ENCODE data around the gene C1QTNF12.

The C1QTNF12 gene

DNA sequence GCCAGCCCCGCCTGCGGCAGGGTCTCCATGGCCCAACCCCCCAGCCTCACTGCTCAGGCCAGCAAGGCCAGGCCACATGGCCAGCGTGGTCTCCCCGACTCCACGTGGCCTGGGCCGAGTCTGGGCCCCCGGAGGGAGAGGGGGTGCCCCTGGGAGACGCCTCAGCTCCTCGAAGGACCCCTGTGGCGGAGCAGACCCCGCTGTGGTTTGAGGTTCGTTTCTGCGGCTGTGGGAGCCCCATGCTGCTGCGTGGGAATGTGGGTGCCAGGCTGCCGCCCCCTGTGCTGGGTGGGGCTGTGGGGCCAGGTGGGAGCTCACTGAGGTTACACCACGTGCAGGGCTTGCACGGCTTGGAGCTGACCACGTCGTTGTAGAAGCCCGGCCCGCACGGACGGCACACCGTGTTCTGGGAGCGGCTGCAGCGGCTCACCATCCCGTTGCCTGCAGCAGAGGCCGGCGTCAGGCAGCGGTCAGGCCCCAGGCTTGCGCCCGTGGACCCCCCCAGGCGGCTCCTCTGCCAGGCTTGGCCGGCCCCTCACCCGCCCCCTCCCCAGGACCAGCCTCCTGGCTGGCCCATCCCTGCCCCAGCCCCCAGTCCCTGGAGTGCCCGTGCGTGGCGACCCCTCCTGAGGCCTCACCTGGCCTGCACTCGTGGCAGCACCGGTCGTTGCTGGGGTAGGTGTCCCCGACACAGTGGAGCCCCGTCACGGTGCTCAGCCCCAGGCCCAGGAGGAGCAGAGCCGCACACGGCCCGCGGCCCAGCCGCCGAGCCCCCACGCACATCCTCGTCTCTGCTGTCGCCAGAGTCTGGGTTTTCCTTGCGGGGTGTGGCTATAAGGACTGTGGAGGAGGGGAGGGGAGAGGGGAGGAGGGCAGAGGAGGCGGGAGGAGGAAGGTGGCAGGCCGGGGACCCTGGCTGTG is 32.9 kb downstream of the C1QTNF12 start, which contains the start of gene TNFRSF4:
Gene TNFRSF4 (minus strand): TSS at position 809 of the 921 bp plus-strand sequence. CDS start 26 bp downstream, at position 783.
- no peak for DNase-seq (ENCODE audit: low spot score)

- no peak for DNase-seq (ENCODE audit: low spot score)
These were observed 33.7 kb downstream of the C1QTNF12 start for GRCh38 chr1:1212780-1213344.

- no peak for DNase-seq (ENCODE audit: low spot score)
These were observed 34.7 kb downstream of the C1QTNF12 start for GRCh38 chr1:1211541-1212441.

GRCh38 chr1:1210726-1211540 is 35.6 kb downstream of the C1QTNF12 start:
- DNase-seq (ENCODE audit: low spot score), result no peak

DNA sequence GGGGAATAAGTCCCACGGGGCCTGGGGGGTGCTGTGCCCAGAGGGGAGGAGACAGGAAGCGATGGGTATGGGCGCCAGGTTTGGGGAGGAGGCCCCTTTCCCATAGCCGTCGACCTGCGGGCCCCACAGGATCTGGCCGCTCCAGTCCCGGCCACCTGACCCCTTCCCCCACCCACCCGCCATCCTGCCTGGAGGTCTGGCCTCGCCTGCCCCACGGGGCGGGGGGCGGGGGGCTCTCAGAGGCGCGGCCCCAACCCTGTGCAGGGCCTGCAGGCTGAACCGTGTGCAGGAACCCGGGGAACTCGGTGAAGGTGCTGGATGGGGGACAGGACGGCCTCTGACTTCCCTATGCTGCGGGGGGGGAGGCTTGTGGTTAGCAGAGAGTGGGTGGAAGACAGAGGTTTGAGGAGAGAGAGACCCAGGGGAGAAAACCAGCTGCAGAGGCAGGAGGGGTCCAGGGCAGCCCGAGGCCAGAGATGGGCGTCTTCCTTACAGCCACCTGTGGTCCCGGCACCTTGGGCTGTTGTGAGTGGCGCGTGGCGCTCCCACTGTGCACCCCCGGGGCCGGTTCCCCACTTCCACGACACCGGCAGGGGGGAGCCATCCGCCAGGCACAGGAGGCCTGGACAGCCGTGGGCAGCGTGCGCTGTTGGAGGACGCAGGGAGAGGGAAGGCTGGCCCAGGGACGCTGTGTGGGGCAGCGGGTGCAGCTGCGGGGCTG is 37.6 kb downstream of the C1QTNF12 start:
- DNase-seq (ENCODE audit: low spot score), result no peak

DNA sequence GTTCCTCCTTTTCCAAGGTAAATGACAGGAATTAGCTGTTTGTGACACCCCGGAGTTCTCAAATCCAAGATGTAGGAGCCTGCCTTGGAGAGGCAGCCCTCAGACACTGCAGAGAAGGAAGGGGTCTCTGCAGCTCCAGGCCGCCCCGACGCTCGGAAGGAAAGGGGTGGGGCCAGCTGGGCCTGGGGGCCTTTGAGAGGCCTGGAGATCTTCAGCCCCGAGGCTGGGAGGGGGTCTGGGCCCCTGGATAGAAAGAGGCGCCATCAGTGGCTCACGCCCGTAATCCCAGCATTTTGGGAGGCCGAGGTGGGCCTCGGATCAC is 39.0 kb downstream of the C1QTNF12 start:
- DNase-seq (ENCODE audit: low spot score), result no peak

- no peak for DNase-seq (ENCODE audit: low spot score)
These were observed 39.5 kb downstream of the C1QTNF12 start for GRCh38 chr1:1206966-1207531.

DNA sequence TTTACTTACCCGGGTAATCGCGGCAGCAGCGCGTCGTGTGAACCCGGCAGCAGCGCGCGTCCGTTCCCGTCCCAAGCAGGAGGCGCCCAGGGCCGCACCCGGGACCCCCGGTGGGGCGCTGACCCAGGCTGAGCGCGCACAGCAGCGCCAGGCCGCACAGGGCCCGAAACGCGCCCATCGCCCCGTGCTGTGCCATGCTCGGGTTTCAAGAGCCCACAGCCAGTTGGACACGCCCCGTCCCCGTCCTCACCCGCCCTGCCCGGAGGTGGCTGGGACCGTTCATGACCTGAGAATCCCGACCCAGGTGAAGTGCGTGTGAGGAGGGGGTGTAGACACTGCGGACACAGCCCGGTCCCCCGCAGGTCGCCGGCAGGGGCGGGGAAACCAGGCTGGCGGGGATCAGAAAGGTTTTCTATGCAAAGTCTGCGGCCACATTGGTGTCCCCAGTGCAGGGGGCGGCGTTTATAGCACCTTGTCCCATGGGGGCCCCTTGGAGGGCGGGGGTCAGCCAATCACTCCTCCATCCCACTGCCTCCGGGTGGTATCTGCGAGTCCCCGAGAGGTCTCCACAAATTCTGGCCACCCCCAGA is 40.1 kb downstream of the C1QTNF12 start, which contains the start of gene TNFRSF18:
Gene TNFRSF18 (minus strand): TSS at position 217 of the 590 bp plus-strand sequence. CDS start 21 bp downstream, at position 196.
- DNase-seq (ENCODE audit: low spot score), result peak; percentile 78

GRCh38 chr1:1205769-1206375 is 40.6 kb downstream of the C1QTNF12 start:
- DNase-seq (ENCODE audit: low spot score), result no peak

DNA sequence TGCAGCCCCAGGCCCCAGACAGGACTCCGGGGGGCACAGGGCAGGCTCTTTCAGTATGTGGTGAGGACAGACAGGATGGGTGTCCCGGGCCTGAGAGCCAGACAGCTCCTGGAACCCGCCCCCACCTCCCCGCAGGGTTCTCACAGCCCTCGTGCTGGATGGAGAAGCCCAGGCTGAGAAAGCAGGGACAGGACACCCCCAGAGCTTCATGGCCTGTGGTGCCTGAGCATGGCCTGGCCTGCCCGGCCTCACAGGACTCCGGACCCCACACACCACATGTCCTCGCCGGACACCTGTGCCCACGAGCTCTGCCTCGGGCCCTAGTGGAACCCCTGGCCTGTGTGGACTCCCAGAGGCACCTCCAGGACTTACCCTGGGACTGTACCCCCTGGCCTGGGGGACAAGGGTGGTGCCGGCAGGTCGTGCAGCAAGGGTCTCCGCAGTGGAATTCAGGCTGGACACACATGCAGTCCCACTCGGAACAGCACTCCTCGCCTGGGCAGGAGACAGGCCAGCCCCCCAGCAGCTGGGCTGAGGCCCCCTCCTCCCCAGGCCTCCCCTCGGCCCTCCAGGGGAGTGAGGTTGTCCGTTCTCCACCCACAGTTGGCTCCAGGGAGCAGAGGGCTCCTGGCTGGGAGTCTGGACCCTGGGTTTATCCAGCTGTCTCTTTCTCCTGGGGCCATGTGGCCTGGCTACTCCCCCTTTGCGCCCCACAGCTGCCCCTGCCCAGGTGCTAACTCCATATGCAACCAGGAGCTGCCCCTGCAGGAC is 41.3 kb downstream of the C1QTNF12 start:
- DNase-seq (ENCODE audit: low spot score), result no peak

DNA sequence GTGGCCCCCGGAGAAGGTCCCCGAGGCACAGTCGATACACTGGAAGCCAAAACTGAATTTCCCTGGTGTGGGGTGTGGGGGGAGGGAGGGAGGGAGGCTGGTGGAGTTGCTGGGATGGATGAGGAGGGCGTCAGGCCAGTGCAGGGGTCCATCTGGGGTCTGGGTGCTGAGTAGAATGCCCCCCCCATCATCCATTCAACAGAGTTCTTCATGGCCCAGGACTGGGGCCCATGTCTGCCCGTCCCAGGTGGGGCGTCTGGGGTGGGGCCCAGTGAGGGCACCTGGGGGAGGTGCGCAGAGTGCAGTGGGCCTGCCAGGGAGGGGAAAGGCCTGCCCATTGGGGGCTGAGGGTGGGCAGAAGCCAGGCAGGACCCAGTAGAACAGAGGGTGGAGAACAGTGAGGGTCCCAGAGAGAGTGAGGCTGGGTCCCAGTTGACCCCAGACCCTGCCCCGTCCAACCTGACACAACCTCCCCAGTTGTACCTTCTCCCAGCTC is 42.0 kb downstream of the C1QTNF12 start:
- no peak for DNase-seq (ENCODE audit: low spot score)

- DNase-seq (ENCODE audit: low spot score), result no peak
These were observed 42.7 kb downstream of the C1QTNF12 start for GRCh38 chr1:1203561-1204424.

DNA sequence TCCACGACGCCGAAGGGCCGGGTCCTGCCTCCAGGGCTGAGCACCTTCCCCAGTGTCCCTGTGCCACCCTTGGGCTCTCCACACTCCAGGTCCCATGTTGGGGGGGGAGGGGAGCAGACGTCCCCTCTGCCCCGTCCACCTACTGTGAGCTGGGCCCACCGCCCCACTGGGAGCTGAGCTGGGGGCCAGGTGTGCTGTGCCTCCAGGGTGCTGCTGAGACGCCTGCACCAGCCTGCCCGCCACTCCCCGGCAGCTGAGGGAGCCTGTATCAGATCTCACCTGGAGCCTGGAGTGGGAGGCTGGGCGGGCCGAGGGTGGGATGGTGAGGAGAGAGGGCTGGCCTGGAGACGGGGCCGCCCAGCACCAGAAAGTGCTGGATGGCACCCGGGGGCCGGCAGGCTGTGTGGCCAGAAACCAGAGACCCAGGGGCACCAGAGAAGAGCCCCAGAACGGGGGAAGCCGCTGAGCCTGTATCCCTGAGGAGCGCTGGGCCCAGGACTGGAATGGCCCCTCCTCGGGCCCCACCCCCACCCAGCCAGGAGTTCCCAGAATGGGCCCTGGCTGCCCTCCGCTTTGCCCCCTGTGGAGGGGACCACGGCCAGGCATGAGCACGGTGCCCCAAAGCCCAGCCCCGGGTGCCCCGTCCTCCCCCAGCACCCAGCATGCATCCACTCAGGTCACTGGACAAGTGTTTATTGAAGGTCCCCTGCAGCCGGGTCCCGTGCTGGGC is 43.5 kb downstream of the C1QTNF12 start:
- DNase-seq (ENCODE audit: low spot score), result no peak

- peak; percentile 90 for DNase-seq (ENCODE audit: low spot score)
These were observed 45.4 kb downstream of the C1QTNF12 start for GRCh38 chr1:1200876-1201810.

- no peak for DNase-seq (ENCODE audit: low spot score)
These were observed 46.3 kb downstream of the C1QTNF12 start for GRCh38 chr1:1199961-1200875.

Measured in iPS-NIHi11 (cell line).